GM12878 (cell line): ENCODE measurements around the gene ZFHX2. TPM values are rescaled to one million over a fixed set of nuclear protein-coding genes. Genes with fewer than 3 reads are reported as not detected.

Experiments
- ATAC-seq: fragments of 200-7000 bp; cut with Tn5 transposase; 3 replicates; pipeline ENCODE4 v1.9.1; 2020; ENCODE audit warnings: mild to moderate bottlenecking, moderate library complexity
- BruUV-seq: library from RNA; stranded (reverse); fragments of 400-500 nt; replicated peaks from 2 replicates; lab custom pipeline; 2021; lab: Mats Ljungman, UMichigan
- CTCF ChIA-PET: fragments of 300-600 bp; sonication (Branson Sonifier 250); formaldehyde crosslinking; extraction: SDS; loops from one replicate; lab custom pipeline; 2021; ENCODE audit warnings: inconsistent platforms; lab: Yijun Ruan, JAX
- POLR2A ChIA-PET: fragments of 350-600 bp; formaldehyde crosslinking; extraction: SDS; loops from one replicate; lab custom pipeline; 2021; ENCODE audit warnings: inconsistent platforms; lab: Charles Lee
- RAD21 ChIA-PET: fragments of 300-600 bp; sonication (Branson Sonifier 250); formaldehyde crosslinking; loops from one replicate; lab custom pipeline; 2023; ENCODE audit warnings: antibody characterized with exemption; ENCODE audit not compliant: unreplicated experiment; lab: Charles Lee
- SMC1A ChIA-PET: fragments of 300-600 bp; sonication (Branson Sonifier 250); formaldehyde crosslinking; loops from one replicate; lab custom pipeline; 2023; ENCODE audit not compliant: unreplicated experiment, uncharacterized antibody; lab: Charles Lee
- DNase-seq: peaks from one replicate; pipeline ENCODE4 v3.0.0-alpha.2; 2011; ENCODE audit warnings: low read depth, low spot score
- FAIRE-seq: peaks from 3 replicates; lab custom pipeline; 2011; peaks lifted over from hg19 to GRCh38; lab: Jason Lieb, UNC
- H2AFZ ChIP-seq: 2 replicates; pipeline ENCODE4 v1.6.0; 2011; ENCODE audit warnings: low read depth, low read length, control low read depth; ENCODE audit not compliant: control insufficient read depth
- H3K27ac ChIP-seq: 2 replicates; pipeline ENCODE4 v1.5.1; 2011; ENCODE audit warnings: control low read depth; ENCODE audit not compliant: control insufficient read depth, insufficient read depth
- H3K27me3 ChIP-seq, 2 experiments: replicated peaks in 1 of 2; 2 replicates each; pipeline versions ENCODE4 v1.6.0 to v1.6.1; 2011; ENCODE audit warnings: low read length in 1 of 2; ENCODE audit not compliant: control insufficient read depth in 2 of 2, insufficient read depth in 2 of 2
- H3K36me3 ChIP-seq, 2 experiments: 2 replicates each; pipeline ENCODE4 v1.5.1; 2011; ENCODE audit warnings: low read length in 1 of 2; ENCODE audit not compliant: control insufficient read depth in 2 of 2, insufficient read depth in 2 of 2
- H3K4me1 ChIP-seq: 2 replicates; pipeline ENCODE4 v1.6.1; 2011; ENCODE audit warnings: mild to moderate bottlenecking, low read length, moderate library complexity, mixed read lengths; ENCODE audit not compliant: control insufficient read depth, insufficient read depth
- H3K4me2 ChIP-seq: 2 replicates; pipeline ENCODE4 v1.6.0; 2011; ENCODE audit warnings: control low read depth; ENCODE audit not compliant: control insufficient read depth, insufficient read depth
- H3K4me3 ChIP-seq: fragments of 200-600 bp; sonication (generic); 2 replicates; pipeline ENCODE4 v1.5.1; 2016
- H3K79me2 ChIP-seq: 2 replicates; pipeline ENCODE4 v1.6.0; 2011; ENCODE audit warnings: low read length; ENCODE audit not compliant: control insufficient read depth, insufficient read depth
- H3K9ac ChIP-seq: 2 replicates; pipeline ENCODE4 v1.8.0; 2011; ENCODE audit warnings: low read length, control low read depth, mixed read lengths; ENCODE audit not compliant: control insufficient read depth, insufficient read depth
- H3K9me3 ChIP-seq: replicated peaks from 3 replicates; pipeline ENCODE4 v1.5.1; 2011; ENCODE audit warnings: mild to moderate bottlenecking, low read length; ENCODE audit not compliant: control insufficient read depth, insufficient read depth
- H4K20me1 ChIP-seq: 2 replicates; pipeline ENCODE4 v1.6.0; 2011; ENCODE audit not compliant: control insufficient read depth, insufficient read depth
- JUND ChIP-seq: IDR thresholded peaks from 2 replicates; pipeline ENCODE4 v1.6.1; 2012; ENCODE audit warnings: low read depth, mild to moderate bottlenecking, low read length, improper control_type of control experiment, moderate library complexity
- KAT2A ChIP-seq: conservative IDR thresholded peaks from 2 replicates; pipeline ENCODE4 v1.6.1; 2011; ENCODE audit warnings: low read depth, low read length; ENCODE audit not compliant: control insufficient read depth
- KLF5 ChIP-seq: fragments of 450-650 bp; IDR thresholded peaks from 2 replicates; pipeline ENCODE4 v1.6.1; 2014; ENCODE audit warnings: mild to moderate bottlenecking; ENCODE audit not compliant: partially characterized antibody
- NFIC ChIP-seq: IDR thresholded peaks from 2 replicates; pipeline ENCODE4 v1.6.1; 2012; ENCODE audit warnings: low read depth, mild to moderate bottlenecking, inconsistent platforms, low read length, moderate library complexity
- NR2F1 ChIP-seq: fragments of 450-650 bp; conservative IDR thresholded peaks from 2 replicates; pipeline ENCODE4 v1.6.1; 2017; ENCODE audit warnings: mild to moderate bottlenecking
- PBX3 ChIP-seq: IDR thresholded peaks from 2 replicates; pipeline ENCODE4 v1.6.1; 2011; ENCODE audit warnings: mild to moderate bottlenecking, low read depth, low read length, moderate library complexity; ENCODE audit not compliant: insufficient replicate concordance
- POLR2A ChIP-seq: IDR thresholded peaks from 2 replicates; pipeline ENCODE4 v1.6.1; 2011; ENCODE audit warnings: low read depth, mild to moderate bottlenecking, low read length
- TCF7 ChIP-seq: IDR thresholded peaks from 2 replicates; pipeline ENCODE4 v1.6.1; 2014; ENCODE audit warnings: antibody characterized with exemption, borderline replicate concordance
- ZBTB4 ChIP-seq: fragments of 450-650 bp; formaldehyde crosslinking; IDR thresholded peaks from 2 replicates; pipeline ENCODE4 v1.4.0; 2022; ENCODE audit warnings: mild to moderate bottlenecking, moderate library complexity
- ZZZ3 ChIP-seq: IDR thresholded peaks from 2 replicates; pipeline ENCODE4 v1.6.1; 2011; ENCODE audit warnings: low read depth; ENCODE audit not compliant: control insufficient read depth, insufficient read length
- WGBS: methylation state at CpG from one replicate; pipeline ENCODE4 v1.1.6; 2016; ENCODE audit warnings: low lambda C conversion rate; ENCODE audit not compliant: insufficient replicate concordance, insufficient coverage; ENCODE audit errors: missing lambda C conversion rate; 5-methylcytosine and 5-hydroxymethylcytosine counted together
- in situ Hi-C: fragments of 300-500 bp; cut with MboI; formaldehyde crosslinking; loops from 9 replicates; pipeline ENCODE4 v1.14.3; 2018; ENCODE audit warnings: mixed read lengths
- intact Hi-C: fragments of 100-400 bp; cut with micrococcal nuclease; formaldehyde crosslinking; loops from one replicate; pipeline ENCODE4 v1.14.2; 2022; ENCODE audit not compliant: unreplicated experiment
- polyA plus RNA-seq, 11 experiments: library from polyadenylated mRNA; depleted of rRNA in 4 of 11; unstranded in 6 of 11; stranded (reverse) in 5 of 11; fragments of >200 nt; fragmentation: Nextera tagmentation in 4 of 11; fragmentation: Illumina TruSeq in 1 of 11; extraction: Ambion mirVana in 4 of 11; extraction: Trizol in 1 of 11; gene quantifications; 1 replicate in 1 of 11; 2 replicates in 10 of 11; pipeline versions ENCODE4 v1.2.1 to v1.2.3, GENCODE V29; 2011 to 2016; ENCODE audit warnings: inconsistent platforms in 2 of 11, missing spikeins in 2 of 11, low read depth in 1 of 11
- total RNA-seq, 4 experiments: library from RNA; depleted of rRNA in 3 of 4; stranded (reverse); fragments of >200 nt in 3 of 4; fragmentation: Illumina TruSeq in 1 of 4; extraction: Trizol in 1 of 4; gene quantifications; 2 replicates each; pipeline versions ENCODE4 v1.2.1 to v1.2.3, GENCODE V29; 2013 to 2021
- TF ChIP-seq, protein P1 (sequence below): fragments of 450-650 bp; IDR thresholded peaks from 2 replicates; pipeline ENCODE4 v1.6.1; 2018; ENCODE audit warnings: borderline replicate concordance, mild to moderate bottlenecking; ENCODE audit not compliant: partially characterized antibody
- TF ChIP-seq, protein P2 (sequence below): IDR thresholded peaks from 2 replicates; pipeline ENCODE4 v1.6.1; 2012; ENCODE audit warnings: low read depth, low read length, improper control_type of control experiment

The ZFHX2 gene
- total and polyA plus RNA-seq, 10 of the 15 experiments (the other 5 are each of a cell fraction or from before 2014, with no cell fraction given): 0.27 to 2.2 (median 0.55) TPM

DNA sequence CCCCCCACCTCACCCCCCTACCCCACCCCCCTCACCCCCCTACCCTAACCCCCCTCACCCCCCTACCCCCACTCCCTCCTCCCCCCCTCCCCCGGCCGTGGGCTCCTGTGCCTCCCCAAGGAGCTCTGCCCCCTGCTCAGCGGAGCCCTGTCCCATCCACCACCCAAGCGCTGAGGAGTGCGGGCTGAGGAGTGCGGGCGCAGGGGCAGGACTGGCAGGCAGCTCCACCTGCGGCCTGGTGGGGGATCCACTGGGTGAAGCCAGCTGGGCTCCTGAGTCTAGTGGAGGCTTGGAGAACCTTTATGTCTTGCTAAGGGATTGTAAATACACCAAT lies 29.4 kb upstream of the ZFHX2 start (continued):
- no peak for TF ChIP-seq ZZZ3
- TF ChIP-seq, all 136 proteins: peak for 0

DNA sequence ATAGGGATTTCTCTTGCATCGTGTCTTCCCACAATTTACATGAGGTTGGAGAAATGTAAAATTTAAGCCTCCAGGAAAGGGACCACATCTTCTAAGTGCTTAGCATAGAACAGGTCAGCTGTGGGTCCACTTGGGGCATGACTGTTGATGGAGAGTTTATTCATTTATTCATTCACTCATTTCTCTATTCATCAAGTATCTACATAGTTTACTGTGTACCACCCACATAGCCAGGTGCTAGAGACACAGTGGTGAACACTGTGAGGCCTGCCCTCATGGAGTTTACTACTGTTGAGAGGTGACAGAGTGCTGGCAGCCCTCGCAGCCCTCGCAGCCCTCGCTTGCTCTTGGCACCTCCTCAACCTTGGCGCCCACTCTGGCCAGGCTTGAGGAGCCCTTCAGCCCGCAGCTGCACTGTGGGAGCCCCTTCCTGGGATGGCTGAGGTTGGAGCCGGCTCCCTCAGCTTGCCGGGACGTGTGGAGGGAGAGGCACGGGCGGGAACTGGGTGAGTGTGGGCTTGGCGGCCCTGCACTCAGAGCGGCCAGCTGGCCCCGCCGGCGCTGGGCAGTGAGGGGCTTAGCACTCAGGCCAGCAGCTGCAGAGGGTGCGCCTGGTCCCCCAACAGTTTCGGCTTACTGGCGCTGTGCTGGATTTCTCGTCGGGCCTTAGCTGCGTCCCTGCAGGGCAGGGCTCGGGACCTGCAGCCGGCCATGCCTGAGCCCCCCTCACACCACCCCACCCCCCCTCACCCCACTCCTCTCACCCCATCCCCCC lies 28.8 kb upstream of the ZFHX2 start:
- BruUV-seq: no TSS peak
- Histone ChIP-seq H3K27ac (no peak overlapping the region), H3K4me1 (peaks cover 2% of the 10 kb centered on the region; the same call in 1 of the 2 replicates), H3K36me3 (no peaks in the 10 kb centered on the region), H3K9me3 (no peaks in the 10 kb centered on the region), H3K27me3 (peaks cover 2% of the 10 kb centered on the region in 2 experiments; a peak in 2 of 4 replicates), H3K4me2 (no peak overlapping the region), H4K20me1 (no peaks in the 10 kb centered on the region), H3K79me2 (no peaks in the 10 kb centered on the region), H3K4me3 (no peak overlapping the region), H2AFZ (no peak overlapping the region), H3K9ac (no peak overlapping the region)
- ChIA-PET RAD21 (interaction anchor here (0.9 kb wide), 1 partner anchor 27 kb away, joined by 3 read pairs; no protein-coding TSS in a partner anchor), POLR2A (no interaction called here), SMC1A (interaction anchor here (2.1 kb wide), 1 partner anchor 8 kb away, joined by 9 read pairs; no protein-coding TSS in a partner anchor), CTCF (interaction anchor here (1.1 kb wide), 1 partner anchor 86 kb away, joined by 3 read pairs; no protein-coding TSS in a partner anchor)
- WGBS: 82% methylated on average over 18 of the region's 24 CpGs
- ATAC-seq: no peak
- FAIRE-seq: no peak
- intact Hi-C loops (loop anchor here (10.0 kb wide), 1 partner anchor 444 kb away; no protein-coding TSS in a partner anchor), in situ Hi-C loops (no loop called here)
- no peak for DNase-seq
- TF ChIP-seq ZBTB4 (CRISPR knock-in tag): no peak
- no peak for TF ChIP-seq NR2F1
- TF ChIP-seq, protein P1, sequence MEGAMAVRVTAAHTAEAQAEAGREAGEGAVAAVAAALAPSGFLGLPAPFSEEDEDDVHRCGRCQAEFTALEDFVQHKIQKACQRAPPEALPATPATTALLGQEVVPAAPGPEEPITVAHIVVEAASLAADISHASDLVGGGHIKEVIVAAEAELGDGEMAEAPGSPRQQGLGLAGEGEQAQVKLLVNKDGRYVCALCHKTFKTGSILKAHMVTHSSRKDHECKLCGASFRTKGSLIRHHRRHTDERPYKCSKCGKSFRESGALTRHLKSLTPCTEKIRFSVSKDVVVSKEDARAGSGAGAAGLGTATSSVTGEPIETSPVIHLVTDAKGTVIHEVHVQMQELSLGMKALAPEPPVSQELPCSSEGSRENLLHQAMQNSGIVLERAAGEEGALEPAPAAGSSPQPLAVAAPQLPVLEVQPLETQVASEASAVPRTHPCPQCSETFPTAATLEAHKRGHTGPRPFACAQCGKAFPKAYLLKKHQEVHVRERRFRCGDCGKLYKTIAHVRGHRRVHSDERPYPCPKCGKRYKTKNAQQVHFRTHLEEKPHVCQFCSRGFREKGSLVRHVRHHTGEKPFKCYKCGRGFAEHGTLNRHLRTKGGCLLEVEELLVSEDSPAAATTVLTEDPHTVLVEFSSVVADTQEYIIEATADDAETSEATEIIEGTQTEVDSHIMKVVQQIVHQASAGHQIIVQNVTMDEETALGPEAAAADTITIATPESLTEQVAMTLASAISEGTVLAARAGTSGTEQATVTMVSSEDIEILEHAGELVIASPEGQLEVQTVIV: no peak
- no peak for TF ChIP-seq JUND
- no peak for TF ChIP-seq KAT2A
- no peak for TF ChIP-seq NFIC
- no peak for TF ChIP-seq TCF7
- TF ChIP-seq, protein P2, sequence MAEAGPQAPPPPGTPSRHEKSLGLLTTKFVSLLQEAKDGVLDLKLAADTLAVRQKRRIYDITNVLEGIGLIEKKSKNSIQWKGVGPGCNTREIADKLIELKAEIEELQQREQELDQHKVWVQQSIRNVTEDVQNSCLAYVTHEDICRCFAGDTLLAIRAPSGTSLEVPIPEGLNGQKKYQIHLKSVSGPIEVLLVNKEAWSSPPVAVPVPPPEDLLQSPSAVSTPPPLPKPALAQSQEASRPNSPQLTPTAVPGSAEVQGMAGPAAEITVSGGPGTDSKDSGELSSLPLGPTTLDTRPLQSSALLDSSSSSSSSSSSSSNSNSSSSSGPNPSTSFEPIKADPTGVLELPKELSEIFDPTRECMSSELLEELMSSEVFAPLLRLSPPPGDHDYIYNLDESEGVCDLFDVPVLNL: no peak
- no peak for TF ChIP-seq PBX3
- no peak for TF ChIP-seq POLR2A
- TF ChIP-seq KLF5: no peak
